CD4-positive, alpha-beta T cell treated with Interleukin-4 for 4 hours (primary cell): Measurements from ENCODE around the gene B2M.
A peak's percentile ranks its signal among the peaks of the same experiment; 100 is the strongest.
"Not testable (repeated sequence)": the region's sequence is repeated elsewhere in the genome, so short reads cannot be mapped to it uniquely, and the experiment has no call there.

Experiments used
- DNase-seq: peaks from one replicate; pipeline ENCODE4 v3.0.0-alpha.2; 2020

Gene B2M

DNA sequence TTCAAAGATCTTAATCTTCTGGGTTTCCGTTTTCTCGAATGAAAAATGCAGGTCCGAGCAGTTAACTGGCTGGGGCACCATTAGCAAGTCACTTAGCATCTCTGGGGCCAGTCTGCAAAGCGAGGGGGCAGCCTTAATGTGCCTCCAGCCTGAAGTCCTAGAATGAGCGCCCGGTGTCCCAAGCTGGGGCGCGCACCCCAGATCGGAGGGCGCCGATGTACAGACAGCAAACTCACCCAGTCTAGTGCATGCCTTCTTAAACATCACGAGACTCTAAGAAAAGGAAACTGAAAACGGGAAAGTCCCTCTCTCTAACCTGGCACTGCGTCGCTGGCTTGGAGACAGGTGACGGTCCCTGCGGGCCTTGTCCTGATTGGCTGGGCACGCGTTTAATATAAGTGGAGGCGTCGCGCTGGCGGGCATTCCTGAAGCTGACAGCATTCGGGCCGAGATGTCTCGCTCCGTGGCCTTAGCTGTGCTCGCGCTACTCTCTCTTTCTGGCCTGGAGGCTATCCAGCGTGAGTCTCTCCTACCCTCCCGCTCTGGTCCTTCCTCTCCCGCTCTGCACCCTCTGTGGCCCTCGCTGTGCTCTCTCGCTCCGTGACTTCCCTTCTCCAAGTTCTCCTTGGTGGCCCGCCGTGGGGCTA lies at the start of gene B2M, which contains the start of gene PATL2:
TSS of gene B2M (plus strand) at position 422 of the 647 bp plus-strand sequence. CDS start at position 452, 30 bp downstream.
TSS of gene PATL2 (minus strand) at position 228 of the 647 bp plus-strand sequence. CDS start 34,833 bp downstream, outside the sequence.
- peak; percentile 97 for DNase-seq

DNA sequence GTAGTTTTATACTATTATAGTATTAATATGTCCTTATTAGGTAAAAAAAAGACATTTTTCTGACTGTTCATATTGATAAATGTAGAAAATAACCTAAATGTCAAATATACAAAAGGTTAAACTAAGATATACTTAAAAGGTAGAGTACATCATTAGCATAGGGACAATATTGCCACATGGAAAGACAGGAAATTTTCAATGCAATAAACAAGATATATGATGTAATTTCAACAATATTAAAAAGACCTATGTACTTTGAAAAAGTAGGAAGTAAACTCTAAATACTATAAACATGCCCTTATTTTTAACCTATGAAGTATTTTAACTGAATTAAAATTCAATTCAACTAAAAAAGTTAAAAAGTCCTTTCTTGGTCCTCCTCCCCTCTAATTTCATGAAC lies 49.7 kb upstream of the B2M start:
- no peak for DNase-seq

DNA sequence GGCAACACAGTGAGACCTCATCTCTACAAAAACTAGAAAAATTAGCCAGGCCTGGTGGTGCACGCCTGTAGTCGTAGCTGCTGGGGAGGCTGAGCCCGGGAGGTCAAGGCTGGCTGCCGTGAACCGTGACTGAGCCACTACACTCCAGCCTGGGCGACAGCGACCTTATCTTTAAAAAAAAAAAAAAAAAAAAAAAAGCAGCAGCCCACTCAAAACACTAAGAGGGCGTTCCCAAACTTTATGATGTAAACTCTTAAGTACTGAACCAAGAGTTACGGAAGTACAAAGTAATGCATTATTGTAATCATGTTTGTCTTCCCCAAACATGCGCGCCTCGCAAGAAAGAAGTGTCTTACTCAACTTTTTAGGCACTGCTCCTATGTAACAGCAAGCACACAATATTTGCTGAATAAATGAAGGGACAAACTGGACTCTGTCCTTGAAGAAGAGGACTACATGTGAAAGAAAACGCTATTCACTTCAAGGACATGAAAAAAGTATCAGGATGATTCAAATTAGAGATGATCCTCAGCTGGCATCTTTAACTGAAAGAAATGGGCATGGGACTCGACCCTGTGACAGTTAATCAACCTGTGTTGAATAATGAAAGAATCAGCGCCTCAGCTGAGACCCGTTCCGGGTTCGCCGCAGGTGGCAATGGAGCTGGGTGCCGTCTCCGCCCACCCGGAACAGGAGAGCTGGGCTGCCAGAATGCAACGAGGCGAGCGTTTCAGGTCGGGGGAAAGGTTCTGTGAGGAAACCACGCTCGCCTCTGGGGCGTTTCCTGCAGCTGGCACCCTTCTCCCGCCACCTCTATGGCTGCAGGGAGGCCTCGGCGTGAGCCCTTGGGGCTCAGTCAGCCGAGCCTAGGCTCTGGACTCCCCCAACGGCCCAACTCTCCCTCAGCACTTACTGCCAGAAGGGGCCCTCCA lies 48.6 kb upstream of the B2M start:
- peak; percentile 85 for DNase-seq

- peak; percentile 99 for DNase-seq
Measured at GRCh38 chr15:44663410-44664308, 47.7 kb upstream of the B2M start, which contains the start of gene SPG11. SPG11 (minus strand) TSS chr15:44663662; CDS start chr15:44663647, 15 bp downstream.

DNA sequence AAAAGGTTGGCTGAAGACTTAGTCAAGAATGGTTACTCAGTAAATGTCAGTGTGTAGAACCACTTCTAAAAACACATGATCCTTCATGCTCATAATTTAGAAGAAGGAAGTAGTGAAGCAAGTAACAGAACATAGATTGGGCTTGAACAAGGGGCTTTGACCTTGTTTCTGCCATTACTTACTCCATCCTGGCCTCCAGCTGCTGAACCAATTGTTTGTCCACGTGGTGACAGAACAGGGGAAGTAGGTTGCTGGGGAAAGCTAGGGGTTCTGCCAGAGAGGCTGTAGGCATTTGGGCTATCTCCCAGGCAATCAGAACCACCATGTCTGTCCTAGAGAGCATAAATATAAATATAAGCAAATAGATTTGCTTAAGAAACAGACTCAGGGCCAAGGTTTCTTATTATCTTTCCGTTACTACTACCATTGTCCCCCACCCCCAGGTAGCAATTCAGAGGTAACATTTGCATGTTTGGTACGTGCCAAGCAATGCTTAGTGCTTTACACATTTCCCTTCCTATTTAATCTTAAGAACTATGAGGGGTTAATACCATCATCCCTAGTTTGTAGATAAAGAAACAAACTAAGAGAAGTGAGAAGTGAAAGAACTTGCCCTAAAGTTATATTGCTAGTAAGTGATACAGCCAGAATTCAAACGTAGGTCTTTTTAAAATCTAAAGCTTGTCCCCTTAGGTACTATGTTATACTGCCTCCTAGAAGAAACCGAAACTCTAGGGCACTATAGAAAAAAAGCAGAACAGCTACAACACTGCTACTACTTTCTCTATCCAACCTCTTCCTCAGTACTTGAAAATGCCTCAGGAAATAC lies 44.9 kb upstream of the B2M start:
- DNase-seq: peak; percentile 56

DNA sequence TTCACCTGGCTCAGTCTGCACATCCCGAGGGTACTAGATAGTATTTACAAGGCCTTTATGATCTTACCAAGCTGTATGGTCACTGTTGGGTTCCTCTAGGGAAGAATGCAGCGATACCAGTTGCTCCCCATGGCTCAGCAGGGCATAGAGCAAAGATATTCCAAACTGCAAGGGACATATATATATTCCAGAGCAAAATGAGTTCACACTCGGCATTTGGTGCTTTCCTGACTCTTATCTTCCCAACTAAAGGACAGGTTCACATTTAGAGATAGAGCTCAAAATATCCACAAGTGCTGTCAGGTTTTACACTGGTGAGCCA lies 44.3 kb upstream of the B2M start:
- DNase-seq: no peak

DNA sequence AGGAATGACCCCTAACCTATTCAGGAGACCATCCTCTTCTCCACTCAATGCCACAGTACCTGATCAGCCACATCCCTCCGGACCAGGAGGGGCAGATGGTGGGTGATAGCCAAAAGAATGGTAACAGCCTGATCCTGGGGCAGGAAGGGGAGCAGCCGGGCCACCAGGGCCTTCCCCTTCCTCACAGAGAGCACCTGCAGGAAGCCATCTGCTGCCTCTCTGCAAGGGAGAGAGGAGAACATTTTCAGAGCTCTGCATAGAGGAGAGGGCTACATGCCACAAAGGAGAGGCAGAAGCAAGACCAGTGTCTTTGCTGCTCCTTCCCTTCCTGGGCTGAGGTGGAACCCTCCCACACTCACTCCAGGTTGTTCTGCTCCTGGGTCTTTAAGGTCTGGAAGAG lies 42.4 kb upstream of the B2M start:
- DNase-seq: no peak

DNA sequence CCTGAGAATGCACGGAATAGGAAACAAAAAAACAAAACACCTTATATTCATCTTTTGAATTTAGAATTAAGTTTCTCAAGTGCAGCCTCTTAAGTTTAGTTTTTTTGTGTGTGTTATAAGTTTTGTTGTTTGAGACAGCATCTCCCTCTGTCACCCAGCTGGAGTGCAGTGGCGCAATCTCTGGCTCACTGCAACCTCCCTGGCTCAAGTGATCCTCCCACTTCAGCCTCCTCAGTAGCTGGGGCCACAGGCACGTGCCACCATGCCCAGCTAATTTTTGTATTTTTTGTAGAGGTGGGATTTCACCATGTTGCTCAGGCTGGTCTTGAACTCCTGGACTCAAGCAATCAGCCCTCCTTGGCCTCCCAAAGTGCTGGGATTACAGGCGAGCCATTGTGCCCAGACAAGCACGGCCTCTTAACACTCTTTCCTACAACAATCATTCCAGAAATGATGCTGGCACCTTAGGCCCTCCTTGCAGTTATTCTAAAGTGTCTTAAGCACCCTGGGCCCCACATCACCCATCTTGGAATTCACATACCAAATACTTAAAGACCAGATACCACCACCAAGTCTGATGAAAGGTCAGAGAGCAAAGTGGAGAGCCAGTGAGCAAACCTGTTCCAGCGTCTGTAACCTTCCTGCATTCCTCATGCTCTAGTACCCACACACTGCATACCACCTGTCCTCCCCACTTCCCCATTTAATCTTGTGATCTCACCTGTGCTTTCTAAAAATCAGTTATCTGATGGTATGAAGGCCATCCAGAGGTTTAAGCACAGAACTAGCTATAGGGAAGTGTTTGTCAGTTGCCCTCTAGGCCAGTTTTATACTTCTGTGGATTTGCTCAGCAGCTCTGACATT lies 41.0 kb upstream of the B2M start:
- no peak for DNase-seq

DNA sequence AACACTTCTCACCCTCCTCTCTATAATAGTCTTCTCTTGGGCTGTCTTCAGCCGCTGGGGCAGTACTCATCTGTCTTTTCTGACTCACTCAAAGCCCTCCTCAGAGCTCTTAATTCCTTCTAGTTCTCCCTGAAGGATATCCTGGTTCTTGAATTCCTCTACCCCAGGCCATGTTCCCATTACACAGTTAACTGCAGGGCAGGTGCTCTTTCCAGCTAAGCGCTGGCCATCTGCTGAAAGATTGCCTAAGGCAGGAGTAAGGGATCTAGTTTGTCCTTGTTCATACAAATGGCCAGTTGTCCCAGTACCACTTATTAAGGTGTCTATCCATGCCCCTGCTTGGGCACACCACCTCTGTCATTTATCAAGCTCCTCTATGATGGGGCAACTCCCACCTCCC lies 37.7 kb upstream of the B2M start:
- no peak for DNase-seq

GRCh38 chr15:44675911-44676310 lies 35.4 kb upstream of the B2M start:
- no peak for DNase-seq

- DNase-seq: peak; percentile 60
Measured at GRCh38 chr15:44676676-44677075, 34.6 kb upstream of the B2M start.

DNA sequence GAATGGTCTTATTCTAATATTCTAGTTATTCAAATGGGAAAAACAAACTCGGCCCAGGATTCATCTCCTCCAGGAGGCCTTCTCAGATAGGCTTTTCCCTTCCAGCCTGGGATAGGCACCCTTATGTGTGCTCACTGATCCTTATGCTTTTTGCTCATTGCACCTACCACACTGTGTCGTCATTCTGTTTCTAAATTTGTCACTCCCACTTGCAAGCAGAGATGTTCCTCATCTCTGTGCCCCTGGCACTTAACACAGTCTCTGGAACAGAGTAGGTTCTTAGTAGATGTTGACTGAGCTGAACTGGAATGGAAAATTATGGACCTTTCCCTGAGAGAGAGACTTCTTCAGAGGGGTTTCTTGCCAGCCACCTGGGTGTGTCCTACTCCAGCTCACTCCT lies 29.1 kb upstream of the B2M start:
- DNase-seq: no peak

- peak; percentile 94 for DNase-seq
Measured at GRCh38 chr15:44682809-44683682, 28.3 kb upstream of the B2M start.

DNA sequence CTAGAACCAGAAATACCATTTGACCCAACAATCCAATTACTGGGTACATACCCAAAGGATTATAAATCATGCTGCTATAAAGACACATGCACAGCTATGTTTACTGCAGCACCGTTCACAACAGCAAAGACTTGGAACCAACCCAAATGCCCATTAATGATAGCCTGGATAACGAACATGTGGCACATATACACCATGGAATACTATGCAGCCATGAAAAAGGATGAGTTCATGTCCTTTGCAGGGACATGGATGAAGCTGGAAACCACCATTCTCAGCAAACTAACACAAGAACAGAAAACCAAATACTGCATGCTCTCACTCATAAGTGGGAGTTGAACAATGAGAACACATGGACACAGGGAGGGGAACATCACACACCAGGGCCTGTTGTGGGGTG lies 22.0 kb upstream of the B2M start:
- not testable (repeated sequence) for DNase-seq

GRCh38 chr15:44690245-44690644 lies 21.1 kb upstream of the B2M start:
- peak; percentile 59 for DNase-seq

DNA sequence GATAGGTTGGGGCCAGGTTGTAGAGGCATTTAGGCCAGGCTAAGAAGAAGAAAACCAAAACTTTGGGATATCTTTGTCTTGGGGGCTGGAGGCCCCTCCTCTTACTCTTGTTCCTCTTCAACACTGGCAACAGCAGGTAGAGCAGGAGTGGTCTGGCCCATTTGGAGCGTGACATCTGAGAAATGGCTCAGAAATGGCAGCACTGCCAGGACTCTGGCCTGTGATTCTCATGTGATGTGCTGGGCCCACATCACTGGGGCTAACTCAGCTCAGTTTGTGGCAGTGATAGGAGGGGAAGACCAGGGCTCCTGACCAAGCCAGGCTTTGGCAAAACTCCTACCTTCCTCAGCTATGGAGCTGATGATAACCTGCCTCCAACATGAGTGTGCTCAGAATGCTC lies 18.7 kb upstream of the B2M start:
- no peak for DNase-seq

DNA sequence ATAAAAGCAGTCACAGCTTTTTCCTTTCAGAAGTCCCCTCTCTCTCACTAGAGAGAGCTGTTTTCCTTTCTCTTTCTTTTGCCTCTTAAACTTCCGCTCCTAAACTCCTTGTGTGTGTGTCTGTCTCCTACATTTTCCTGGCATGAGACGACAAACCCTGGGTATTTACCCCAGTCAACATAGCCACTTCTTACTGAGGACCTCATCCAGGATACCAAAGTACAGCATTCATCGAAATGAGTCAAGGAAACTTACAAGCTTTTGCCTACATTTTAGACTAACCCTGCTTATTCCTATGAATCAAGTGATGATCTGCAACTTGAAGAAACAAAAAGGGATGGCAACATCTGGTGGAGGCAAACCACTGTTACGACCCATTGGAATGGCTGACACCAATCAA lies 16.9 kb upstream of the B2M start:
- DNase-seq: no peak

DNA sequence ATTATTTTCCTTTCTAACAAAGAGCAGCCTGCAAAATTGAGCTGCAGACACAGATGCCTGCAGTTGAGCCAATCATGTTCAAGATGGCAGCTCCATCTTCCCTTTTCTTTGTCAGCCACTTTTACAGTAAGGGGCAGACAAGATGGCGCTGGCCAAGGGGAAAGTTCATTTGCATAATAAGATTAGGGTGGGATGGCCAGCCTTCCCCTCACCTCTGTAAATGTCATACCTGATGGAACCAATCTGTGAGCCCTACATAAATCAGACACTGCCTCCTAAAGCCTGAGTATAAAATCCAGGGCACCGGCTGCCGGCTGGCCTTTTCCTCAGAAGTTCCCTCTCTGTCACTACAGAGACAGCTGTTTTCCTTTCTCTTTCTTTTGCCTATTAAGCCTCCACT lies 16.0 kb upstream of the B2M start:
- DNase-seq: no peak

DNA sequence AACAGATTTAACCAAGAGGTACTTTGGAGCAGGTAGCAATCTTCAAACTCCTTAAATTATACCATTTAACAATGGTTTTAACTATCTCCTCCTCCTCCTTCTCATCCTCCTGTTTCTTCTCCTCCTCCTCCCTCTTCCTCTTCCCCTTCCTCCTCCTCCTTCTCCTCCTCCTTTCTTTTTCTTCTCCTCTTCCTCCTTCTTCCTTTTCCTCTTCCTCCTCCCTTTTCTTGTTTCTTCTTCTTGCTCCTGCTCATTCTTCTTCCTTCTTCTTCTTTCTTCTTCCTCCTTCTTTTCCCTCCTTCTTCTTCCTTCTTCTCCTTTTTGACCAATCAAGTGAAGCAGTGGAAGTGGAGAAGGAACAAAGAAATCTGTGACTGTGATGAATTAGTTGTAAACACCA lies 14.3 kb upstream of the B2M start:
- no peak for DNase-seq

- DNase-seq: no peak
Measured at GRCh38 chr15:44698641-44699040, 12.7 kb upstream of the B2M start.
